Endometrial microvascular endothelial cells (primary cell): ENCODE results near the gene SLC38A11. TPM values are rescaled to one million over a fixed set of nuclear protein-coding genes. Genes with fewer than 3 reads are reported as not detected.
"Not testable (repeated sequence)": the region's sequence is repeated elsewhere in the genome, so short reads cannot be mapped to it uniquely, and the experiment has no call there.

ENCODE experiments used
- in situ Hi-C: cut with HindIII; loops from 2 replicates; pipeline ENCODE4 v1.10.0; 2017; ENCODE audit warnings: low sequenced_read_pairs, low pct_unique_long_range_greater_than_20kb; ENCODE audit errors: inconsistent ontology term
- total RNA-seq: library from RNA; depleted of rRNA; stranded (reverse); fragments of >200 nt; gene quantifications from one replicate; pipeline ENCODE4 v1.2.3, GENCODE V29; 2015; ENCODE audit errors: inconsistent ontology term

Gene SLC38A11
- total RNA-seq, result not detected

GRCh38 chr2:164954954-164955701 lies at the start of gene SLC38A11:
Gene SLC38A11 (minus strand): TSS chr2:164955525. CDS start chr2:164955247, 278 bp downstream.
- in situ Hi-C loops, result no loop called here

GRCh38 chr2:165003443-165004130 lies 48.3 kb upstream of the SLC38A11 start:
- in situ Hi-C loops, result no loop called here

GRCh38 chr2:165002638-165003037 lies 47.3 kb upstream of the SLC38A11 start:
- in situ Hi-C loops, result no loop called here

- in situ Hi-C loops, result not testable (repeated sequence)
Observed at GRCh38 chr2:164994664-164995299, 39.5 kb upstream of the SLC38A11 start.

GRCh38 chr2:164993287-164994016 lies 38.1 kb upstream of the SLC38A11 start:
- in situ Hi-C loops, result no loop called here

GRCh38 chr2:164992818-164993217 lies 37.5 kb upstream of the SLC38A11 start:
- in situ Hi-C loops, result no loop called here

- in situ Hi-C loops, result not testable (repeated sequence)
Observed at GRCh38 chr2:164992093-164992454, 36.7 kb upstream of the SLC38A11 start.

GRCh38 chr2:164991361-164992092 lies 36.2 kb upstream of the SLC38A11 start:
- in situ Hi-C loops, result not testable (repeated sequence)

- in situ Hi-C loops, result not testable (repeated sequence)
Observed at GRCh38 chr2:164990953-164991352, 35.6 kb upstream of the SLC38A11 start.

- in situ Hi-C loops, result not testable (repeated sequence)
Observed at GRCh38 chr2:164988805-164989204, 33.5 kb upstream of the SLC38A11 start.

- in situ Hi-C loops, result not testable (repeated sequence)
Observed at GRCh38 chr2:164986027-164986426, 30.7 kb upstream of the SLC38A11 start.

- in situ Hi-C loops, result no loop called here
Observed at GRCh38 chr2:164984428-164984827, 29.1 kb upstream of the SLC38A11 start.

- in situ Hi-C loops, result no loop called here
Observed at GRCh38 chr2:164981217-164981990, 26.1 kb upstream of the SLC38A11 start.

GRCh38 chr2:164980688-164981087 lies 25.4 kb upstream of the SLC38A11 start:
- in situ Hi-C loops, result not testable (repeated sequence)

- in situ Hi-C loops, result no loop called here
Observed at GRCh38 chr2:164979113-164979512, 23.8 kb upstream of the SLC38A11 start.

GRCh38 chr2:164976875-164977470 lies 21.6 kb upstream of the SLC38A11 start:
- in situ Hi-C loops, result not testable (repeated sequence)

- in situ Hi-C loops, result no loop called here
Observed at GRCh38 chr2:164976301-164976700, 21.0 kb upstream of the SLC38A11 start.

- in situ Hi-C loops, result no loop called here
Observed at GRCh38 chr2:164975891-164976290, 20.6 kb upstream of the SLC38A11 start.
